Measurements from ENCODE around the gene CORO2B.
"Not testable (repeated sequence)": the region's sequence is repeated elsewhere in the genome, so short reads cannot be mapped to it uniquely, and the experiment has no call there.

CORO2B gene

DNA sequence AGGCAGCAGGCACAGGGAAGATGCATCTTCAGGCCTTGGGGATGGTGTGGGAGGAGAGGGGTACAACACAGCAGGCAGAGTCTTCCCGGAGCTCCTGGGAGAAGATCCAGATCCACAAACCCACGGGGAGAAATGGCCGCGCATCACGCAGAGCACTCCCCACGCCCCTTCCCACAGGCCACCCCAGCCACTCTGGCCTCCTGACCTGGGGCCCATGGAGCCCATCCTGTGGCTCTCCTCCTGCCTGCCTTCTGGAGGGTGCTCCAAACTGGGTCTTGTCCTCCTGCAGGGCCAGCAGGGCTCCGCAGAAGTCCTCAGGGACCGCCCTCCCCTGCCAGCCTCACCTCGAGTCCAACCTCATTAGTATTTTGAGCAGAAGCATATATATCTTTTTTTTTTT is 17.9 kb downstream of the CORO2B start:
- Histone ChIP-seq H3K9ac (ENCODE audit: low read length) (no peak overlapping the region), H3K9me3 (ENCODE audit: low read length) (no peaks in the 10 kb centered on the region), H3K36me3 (ENCODE audit: insufficient read depth, low read length) (no peaks in the 10 kb centered on the region), H3K4me1 (ENCODE audit: insufficient read depth, low read length) (peaks cover 18% of the 10 kb centered on the region), H3K4me3 (ENCODE audit: low read depth in 1 of 2, low read length in 2 of 2) (no peak overlapping the region), H3K27me3 (ENCODE audit: control insufficient read depth in 1 of 2, insufficient read depth in 2 of 2, low read length in 2 of 2) (no peaks in the 10 kb centered on the region), H3K27ac (ENCODE audit: low read depth, low read length) (no peak overlapping the region)

DNA sequence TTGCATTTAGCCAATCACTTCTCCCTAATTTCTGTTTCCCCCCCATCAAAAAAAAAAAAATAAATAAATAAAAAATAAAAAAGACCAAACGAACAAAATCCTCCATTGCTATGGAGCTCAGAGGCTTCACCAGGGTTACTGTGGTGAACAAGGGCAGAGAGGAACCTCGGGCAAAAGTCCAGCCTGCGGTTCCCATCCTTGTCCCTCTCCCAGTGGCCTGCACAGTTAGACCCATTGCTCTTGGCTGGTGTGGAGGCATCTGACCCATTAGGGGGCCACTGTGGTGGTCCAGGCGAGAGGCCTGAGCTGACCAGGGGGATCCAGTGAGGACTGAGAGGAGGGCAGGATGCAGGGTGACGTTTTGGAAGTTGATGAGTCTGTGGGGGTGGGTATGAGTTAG is 18.8 kb downstream of the CORO2B start:
- no peaks in the 10 kb centered on the region for H3K36me3 ChIP-seq (ENCODE audit: insufficient read depth, low read length)

GRCh38 chr15:68598171-68599152 is 19.7 kb downstream of the CORO2B start:
- peak overlapping the region; percentile 20 for H3K27ac ChIP-seq (ENCODE audit: low read depth, low read length)
- H3K4me3 ChIP-seq (ENCODE audit: low read depth in 1 of 2, low read length in 2 of 2): no peak overlapping the region
- H3K9me3 ChIP-seq (ENCODE audit: low read length): no peaks in the 10 kb centered on the region
- H3K4me1 ChIP-seq (ENCODE audit: insufficient read depth, low read length): peaks cover 18% of the 10 kb centered on the region
- no peak overlapping the region for H3K9ac ChIP-seq (ENCODE audit: low read length)
- no peaks in the 10 kb centered on the region for H3K36me3 ChIP-seq (ENCODE audit: insufficient read depth, low read length)
- no peaks in the 10 kb centered on the region for H3K27me3 ChIP-seq (ENCODE audit: control insufficient read depth in 1 of 2, insufficient read depth in 2 of 2, low read length in 2 of 2)

More for the DNA sequence above, 18.8 kb downstream of the CORO2B start:
- H3K27me3 ChIP-seq (ENCODE audit: control insufficient read depth in 1 of 2, insufficient read depth in 2 of 2, low read length in 2 of 2): no peaks in the 10 kb centered on the region
- H3K27ac ChIP-seq (ENCODE audit: low read depth, low read length): no peak overlapping the region
- H3K4me1 ChIP-seq (ENCODE audit: insufficient read depth, low read length): peaks cover 18% of the 10 kb centered on the region
- H3K4me3 ChIP-seq (ENCODE audit: low read depth in 1 of 2, low read length in 2 of 2): no peak overlapping the region
- H3K9me3 ChIP-seq (ENCODE audit: low read length): no peaks in the 10 kb centered on the region
- no peak overlapping the region for H3K9ac ChIP-seq (ENCODE audit: low read length)

DNA sequence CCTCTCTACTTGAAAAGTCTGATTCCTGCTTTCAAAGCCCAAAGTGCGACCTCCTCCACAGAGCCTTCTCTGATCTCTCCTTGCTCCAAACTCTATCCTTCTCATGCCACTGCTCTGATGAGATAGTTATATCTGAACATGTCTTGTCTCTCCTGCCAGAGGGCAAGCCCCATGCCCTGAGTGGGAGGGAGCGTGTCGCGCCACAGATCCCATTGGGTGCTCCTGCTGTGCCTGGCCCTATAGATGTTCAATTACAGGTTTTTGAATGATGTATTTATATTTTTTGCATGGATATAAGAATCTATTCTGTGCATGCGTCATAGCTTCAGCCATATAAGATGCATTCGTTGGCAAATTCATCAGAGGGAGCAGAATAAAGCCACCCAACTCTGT is 20.4 kb downstream of the CORO2B start:
- H3K27ac ChIP-seq (ENCODE audit: low read depth, low read length): no peak overlapping the region
- H3K9me3 ChIP-seq (ENCODE audit: low read length): no peaks in the 10 kb centered on the region
- no peak overlapping the region for H3K4me3 ChIP-seq (ENCODE audit: low read depth in 1 of 2, low read length in 2 of 2)
- H3K4me1 ChIP-seq (ENCODE audit: insufficient read depth, low read length): peaks cover 15% of the 10 kb centered on the region
- H3K27me3 ChIP-seq (ENCODE audit: control insufficient read depth in 1 of 2, insufficient read depth in 2 of 2, low read length in 2 of 2): no peaks in the 10 kb centered on the region
- no peaks in the 10 kb centered on the region for H3K36me3 ChIP-seq (ENCODE audit: insufficient read depth, low read length)
- H3K9ac ChIP-seq (ENCODE audit: low read length): no peak overlapping the region

DNA sequence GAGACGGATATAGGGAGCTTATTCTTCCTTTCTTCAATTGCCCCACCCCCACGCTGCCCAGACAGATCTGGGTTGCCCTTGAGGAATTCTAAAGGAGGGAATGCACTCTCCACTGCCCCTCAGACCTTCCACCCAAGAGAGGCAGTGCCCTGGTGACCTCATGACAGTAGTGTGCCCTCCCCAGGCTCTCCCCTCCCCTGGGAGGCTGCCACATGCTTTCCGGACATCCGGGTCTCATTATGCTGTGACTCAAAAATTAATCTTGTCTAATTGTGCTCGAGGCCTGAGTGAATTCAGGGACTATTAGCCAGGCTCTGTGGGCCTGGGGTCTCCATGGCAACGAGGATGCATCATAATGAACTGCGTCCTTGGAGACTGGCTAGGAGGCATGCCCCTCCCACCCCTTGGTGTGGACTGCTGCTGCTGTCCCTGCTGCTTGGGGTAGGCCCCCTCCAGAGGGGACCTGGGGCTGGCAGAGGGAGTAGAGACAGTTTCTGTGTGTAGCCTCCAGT is 20.8 kb downstream of the CORO2B start:
- Histone ChIP-seq H3K4me1 (ENCODE audit: insufficient read depth, low read length) (peaks cover 13% of the 10 kb centered on the region), H3K27ac (ENCODE audit: low read depth, low read length) (no peak overlapping the region), H3K4me3 (ENCODE audit: low read depth in 1 of 2, low read length in 2 of 2) (no peak overlapping the region), H3K9ac (ENCODE audit: low read length) (no peak overlapping the region), H3K36me3 (ENCODE audit: insufficient read depth, low read length) (no peaks in the 10 kb centered on the region), H3K27me3 (ENCODE audit: control insufficient read depth in 1 of 2, insufficient read depth in 2 of 2, low read length in 2 of 2) (no peaks in the 10 kb centered on the region), H3K9me3 (ENCODE audit: low read length) (no peaks in the 10 kb centered on the region)

DNA sequence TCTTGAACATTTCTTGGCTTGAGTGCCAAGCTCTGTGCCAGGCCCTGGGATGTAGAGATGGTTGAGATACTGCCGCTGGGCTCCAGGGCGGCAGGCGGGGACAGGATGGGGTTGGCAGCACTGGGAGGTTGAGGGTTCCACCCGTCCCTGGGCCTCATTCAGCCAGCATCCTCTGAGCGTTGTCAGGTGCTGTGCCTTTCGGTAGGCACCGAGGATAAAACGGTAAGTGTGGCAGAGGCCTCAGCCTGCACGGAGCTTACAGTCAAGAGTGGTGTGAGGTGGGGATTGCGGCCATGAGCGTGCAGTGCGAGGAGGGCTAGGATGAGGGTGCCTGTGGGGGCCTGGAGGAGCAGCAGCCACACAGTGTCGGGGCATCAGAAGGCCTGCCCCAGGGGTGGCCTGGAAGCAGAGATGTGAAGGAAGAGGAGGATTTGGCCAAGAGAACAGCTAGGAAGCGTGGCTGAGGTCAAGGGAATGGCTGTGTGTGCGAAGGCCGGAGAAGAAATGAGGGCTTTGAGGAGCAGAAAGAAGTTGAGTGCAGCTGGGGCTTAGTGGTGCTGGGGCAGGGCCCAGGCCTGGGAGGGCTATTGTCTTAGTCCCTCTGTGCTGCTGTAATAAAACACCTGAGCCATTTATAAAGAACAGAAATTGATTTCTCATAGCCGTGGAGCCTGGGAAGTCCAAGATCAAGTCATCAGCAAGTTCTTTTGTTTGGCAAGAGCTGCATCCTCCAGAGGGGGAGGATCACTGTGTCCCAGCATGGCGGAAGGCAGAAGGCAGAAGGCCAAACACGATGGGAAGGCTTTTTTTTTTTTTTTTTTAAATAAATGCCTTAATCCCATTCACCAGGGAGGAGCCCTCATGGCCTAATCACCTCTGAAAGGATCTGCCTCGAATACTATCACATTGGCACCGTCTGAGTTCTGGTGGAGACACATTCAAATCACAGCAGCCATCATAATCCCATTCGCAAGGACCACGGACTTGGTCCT is 22.7 kb downstream of the CORO2B start:
- peaks cover 25% of the 10 kb centered on the region for H3K4me1 ChIP-seq (ENCODE audit: insufficient read depth, low read length)

GRCh38 chr15:68602459-68603215 is 23.8 kb downstream of the CORO2B start:
- Histone ChIP-seq H3K27me3 (ENCODE audit: control insufficient read depth in 1 of 2, insufficient read depth in 2 of 2, low read length in 2 of 2) (no peaks in the 10 kb centered on the region), H3K27ac (ENCODE audit: low read depth, low read length) (no peak overlapping the region), H3K4me1 (ENCODE audit: insufficient read depth, low read length) (peaks cover 25% of the 10 kb centered on the region), H3K9ac (ENCODE audit: low read length) (no peak overlapping the region), H3K36me3 (ENCODE audit: insufficient read depth, low read length) (no peaks in the 10 kb centered on the region), H3K4me3 (ENCODE audit: low read depth in 1 of 2, low read length in 2 of 2) (no peak overlapping the region), H3K9me3 (ENCODE audit: low read length) (no peaks in the 10 kb centered on the region)

More for the DNA sequence above, 22.7 kb downstream of the CORO2B start:
- Histone ChIP-seq H3K27me3 (ENCODE audit: control insufficient read depth in 1 of 2, insufficient read depth in 2 of 2, low read length in 2 of 2) (no peaks in the 10 kb centered on the region), H3K27ac (ENCODE audit: low read depth, low read length) (no peak overlapping the region), H3K36me3 (ENCODE audit: insufficient read depth, low read length) (no peaks in the 10 kb centered on the region), H3K9ac (ENCODE audit: low read length) (no peak overlapping the region), H3K9me3 (ENCODE audit: low read length) (no peaks in the 10 kb centered on the region), H3K4me3 (ENCODE audit: low read depth in 1 of 2, low read length in 2 of 2) (no peak overlapping the region)

GRCh38 chr15:68603216-68603595 is 24.4 kb downstream of the CORO2B start:
- no peaks in the 10 kb centered on the region for H3K27me3 ChIP-seq (ENCODE audit: control insufficient read depth in 1 of 2, insufficient read depth in 2 of 2, low read length in 2 of 2)
- peaks cover 28% of the 10 kb centered on the region for H3K4me1 ChIP-seq (ENCODE audit: insufficient read depth, low read length)
- H3K9ac ChIP-seq (ENCODE audit: low read length): no peak overlapping the region
- no peaks in the 10 kb centered on the region for H3K9me3 ChIP-seq (ENCODE audit: low read length)
- H3K36me3 ChIP-seq (ENCODE audit: insufficient read depth, low read length): no peaks in the 10 kb centered on the region
- no peak overlapping the region for H3K4me3 ChIP-seq (ENCODE audit: low read depth in 1 of 2, low read length in 2 of 2)
- no peak overlapping the region for H3K27ac ChIP-seq (ENCODE audit: low read depth, low read length)

- H3K4me3 ChIP-seq (ENCODE audit: low read depth in 1 of 2, low read length in 2 of 2): no peak overlapping the region
- H3K27me3 ChIP-seq (ENCODE audit: control insufficient read depth in 1 of 2, insufficient read depth in 2 of 2, low read length in 2 of 2): no peaks in the 10 kb centered on the region
- no peaks in the 10 kb centered on the region for H3K9me3 ChIP-seq (ENCODE audit: low read length)
- H3K36me3 ChIP-seq (ENCODE audit: insufficient read depth, low read length): no peaks in the 10 kb centered on the region
- no peak overlapping the region for H3K9ac ChIP-seq (ENCODE audit: low read length)
- no peak overlapping the region for H3K27ac ChIP-seq (ENCODE audit: low read depth, low read length)
- H3K4me1 ChIP-seq (ENCODE audit: insufficient read depth, low read length): peaks cover 29% of the 10 kb centered on the region
Measured at GRCh38 chr15:68603951-68604350, 25.2 kb downstream of the CORO2B start.

DNA sequence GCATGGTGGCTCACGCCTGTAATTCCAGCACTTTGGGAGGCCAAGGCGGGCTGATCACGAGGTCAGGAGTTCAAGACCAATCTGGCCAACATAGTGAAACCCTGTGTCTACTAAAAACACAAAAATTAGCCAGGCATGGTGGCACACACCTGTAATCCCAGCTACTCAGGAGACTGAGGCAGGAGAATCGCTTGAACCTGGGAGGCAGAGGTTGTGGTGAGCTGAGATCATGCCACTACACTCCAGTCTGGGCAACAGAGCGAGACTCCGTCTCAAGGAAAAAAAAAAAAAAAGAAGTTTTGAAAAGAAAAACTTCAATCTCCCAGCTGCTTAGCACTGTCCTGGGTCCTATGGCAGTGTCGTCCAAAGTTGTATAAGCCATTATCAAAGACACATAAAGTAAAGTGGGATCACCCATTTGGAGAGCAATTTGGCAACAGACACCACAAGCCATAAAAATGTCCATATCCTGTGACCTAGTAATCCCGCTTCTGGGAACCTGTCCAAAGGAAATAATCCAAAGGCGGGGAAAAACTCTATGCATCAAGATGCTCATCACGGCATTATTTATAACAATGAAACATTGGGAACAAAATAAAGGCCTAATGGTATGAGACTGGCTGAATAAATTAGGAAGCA is 26.2 kb downstream of the CORO2B start:
- not testable (repeated sequence) for H3K36me3 ChIP-seq (ENCODE audit: insufficient read depth, low read length); H3K27ac ChIP-seq (ENCODE audit: low read depth, low read length); H3K4me3 ChIP-seq (ENCODE audit: low read depth in 1 of 2, low read length in 2 of 2); H3K9me3 ChIP-seq (ENCODE audit: low read length); H3K27me3 ChIP-seq (ENCODE audit: control insufficient read depth in 1 of 2, insufficient read depth in 2 of 2, low read length in 2 of 2); H3K9ac ChIP-seq (ENCODE audit: low read length)
- peaks cover 30% of the 10 kb centered on the region for H3K4me1 ChIP-seq (ENCODE audit: insufficient read depth, low read length)
